Sigmoid colon (tissue), 4 donors: ENCODE results near the gene PRDM12.

Experiments
- EP300 ChIP-seq, 4 donors: sonication (generic); formaldehyde crosslinking; IDR thresholded peaks; one replicate each; pipeline ENCODE4 v1.6.1; 2017; ENCODE audit warnings: antibody characterized with exemption in 4 of 4
- POLR2A ChIP-seq, 2 donors: fragments of 450-650 bp; IDR thresholded peaks; one replicate each; pipeline ENCODE4 v1.6.1; 2016; ENCODE audit warnings: antibody characterized with exemption in 2 of 2, mild to moderate bottlenecking in 2 of 2, moderate library complexity in 2 of 2
- TF ChIP-seq, protein P1 (sequence below), 4 experiments: fragments of 450-650 bp in 3 of 4; fragments of 200-600 bp in 1 of 4; IDR thresholded peaks; one replicate each; pipeline ENCODE4 v1.5.1; 2016 to 2019; ENCODE audit warnings: antibody characterized with exemption in 4 of 4, mild to moderate bottlenecking in 3 of 4, moderate library complexity in 2 of 4

DNA sequence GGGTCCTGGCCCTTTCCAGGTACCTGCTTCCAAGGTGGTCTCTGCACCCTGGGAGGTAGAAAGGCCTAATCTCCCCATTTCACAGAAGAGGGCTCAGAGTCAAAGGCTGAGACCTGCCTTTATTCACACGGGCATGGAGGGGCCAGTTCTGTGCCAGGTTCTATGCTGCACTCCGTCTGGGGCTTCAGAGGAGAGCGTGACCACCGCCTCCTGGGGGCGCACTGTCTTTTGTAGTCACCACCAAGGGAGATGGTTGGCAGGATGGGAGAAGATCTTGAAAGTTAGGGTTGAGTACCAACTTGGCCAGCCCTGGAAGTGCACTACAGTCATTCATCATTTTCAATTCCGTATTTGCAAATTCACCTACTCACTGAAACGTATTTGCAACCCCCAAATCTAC, 23.7 kb upstream of the PRDM12 start:
- TF ChIP-seq, protein P1, sequence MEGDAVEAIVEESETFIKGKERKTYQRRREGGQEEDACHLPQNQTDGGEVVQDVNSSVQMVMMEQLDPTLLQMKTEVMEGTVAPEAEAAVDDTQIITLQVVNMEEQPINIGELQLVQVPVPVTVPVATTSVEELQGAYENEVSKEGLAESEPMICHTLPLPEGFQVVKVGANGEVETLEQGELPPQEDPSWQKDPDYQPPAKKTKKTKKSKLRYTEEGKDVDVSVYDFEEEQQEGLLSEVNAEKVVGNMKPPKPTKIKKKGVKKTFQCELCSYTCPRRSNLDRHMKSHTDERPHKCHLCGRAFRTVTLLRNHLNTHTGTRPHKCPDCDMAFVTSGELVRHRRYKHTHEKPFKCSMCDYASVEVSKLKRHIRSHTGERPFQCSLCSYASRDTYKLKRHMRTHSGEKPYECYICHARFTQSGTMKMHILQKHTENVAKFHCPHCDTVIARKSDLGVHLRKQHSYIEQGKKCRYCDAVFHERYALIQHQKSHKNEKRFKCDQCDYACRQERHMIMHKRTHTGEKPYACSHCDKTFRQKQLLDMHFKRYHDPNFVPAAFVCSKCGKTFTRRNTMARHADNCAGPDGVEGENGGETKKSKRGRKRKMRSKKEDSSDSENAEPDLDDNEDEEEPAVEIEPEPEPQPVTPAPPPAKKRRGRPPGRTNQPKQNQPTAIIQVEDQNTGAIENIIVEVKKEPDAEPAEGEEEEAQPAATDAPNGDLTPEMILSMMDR (IDR thresholded peaks at IDR 0.05): no peak
- TF ChIP-seq POLR2A (IDR thresholded peaks at IDR 0.05): no peak
- TF ChIP-seq EP300 (IDR thresholded peaks at IDR 0.05): no peak
